Ovary (tissue), 3 donors: ENCODE results near the gene WHAMM.

Experiments used
- EP300 ChIP-seq: sonication (generic); formaldehyde crosslinking; IDR thresholded peaks from one replicate; pipeline ENCODE4 v1.6.1; 2017; ENCODE audit warnings: antibody characterized with exemption
- POLR2A ChIP-seq: fragments of 450-650 bp; IDR thresholded peaks from one replicate; pipeline ENCODE4 v1.6.1; 2017; ENCODE audit warnings: antibody characterized with exemption, mild to moderate bottlenecking, moderate library complexity
- TF ChIP-seq, protein P1 (sequence below), 3 donors: fragments of 450-650 bp in 2 of 3; fragments of 200-600 bp in 1 of 3; IDR thresholded peaks; one replicate each; pipeline versions ENCODE4 v1.5.1 to v1.8.0; 2016 to 2022; ENCODE audit warnings: antibody characterized with exemption in 3 of 3, mild to moderate bottlenecking in 1 of 3
- donor health status: DM: no; HTN: no; CAD: no.

- TF ChIP-seq, protein P1, sequence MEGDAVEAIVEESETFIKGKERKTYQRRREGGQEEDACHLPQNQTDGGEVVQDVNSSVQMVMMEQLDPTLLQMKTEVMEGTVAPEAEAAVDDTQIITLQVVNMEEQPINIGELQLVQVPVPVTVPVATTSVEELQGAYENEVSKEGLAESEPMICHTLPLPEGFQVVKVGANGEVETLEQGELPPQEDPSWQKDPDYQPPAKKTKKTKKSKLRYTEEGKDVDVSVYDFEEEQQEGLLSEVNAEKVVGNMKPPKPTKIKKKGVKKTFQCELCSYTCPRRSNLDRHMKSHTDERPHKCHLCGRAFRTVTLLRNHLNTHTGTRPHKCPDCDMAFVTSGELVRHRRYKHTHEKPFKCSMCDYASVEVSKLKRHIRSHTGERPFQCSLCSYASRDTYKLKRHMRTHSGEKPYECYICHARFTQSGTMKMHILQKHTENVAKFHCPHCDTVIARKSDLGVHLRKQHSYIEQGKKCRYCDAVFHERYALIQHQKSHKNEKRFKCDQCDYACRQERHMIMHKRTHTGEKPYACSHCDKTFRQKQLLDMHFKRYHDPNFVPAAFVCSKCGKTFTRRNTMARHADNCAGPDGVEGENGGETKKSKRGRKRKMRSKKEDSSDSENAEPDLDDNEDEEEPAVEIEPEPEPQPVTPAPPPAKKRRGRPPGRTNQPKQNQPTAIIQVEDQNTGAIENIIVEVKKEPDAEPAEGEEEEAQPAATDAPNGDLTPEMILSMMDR (IDR thresholded peaks at IDR 0.05): no peak
- TF ChIP-seq POLR2A (no peak), EP300 (no peak)
Measured at GRCh38 chr15:82862886-82863285, 53.5 kb downstream of the WHAMM start.
